GM19438 (cell line): ENCODE results near the gene IFIH1.

ENCODE experiments used
- ATAC-seq: cut with Tn5 transposase; IDR thresholded peaks from one replicate; pipeline ENCODE4 v1.9.1; 2021; ENCODE audit warnings: low read depth; ENCODE audit not compliant: unreplicated experiment

The IFIH1 gene

GRCh38 chr2:162315938-162316337 is 2.5 kb downstream of the IFIH1 start:
- ATAC-seq, result no peak

- no peak for ATAC-seq
Observed at GRCh38 chr2:162312853-162313252, 5.6 kb downstream of the IFIH1 start.

GRCh38 chr2:162308747-162309503 is 9.6 kb downstream of the IFIH1 start:
- no peak for ATAC-seq

- ATAC-seq, result no peak
Observed at GRCh38 chr2:162305901-162306300, 12.6 kb downstream of the IFIH1 start.

GRCh38 chr2:162301877-162302276 is 16.6 kb downstream of the IFIH1 start:
- ATAC-seq, result no peak

GRCh38 chr2:162301151-162301804 is 17.2 kb downstream of the IFIH1 start:
- ATAC-seq, result no peak

- no peak for ATAC-seq
Observed at GRCh38 chr2:162300266-162300665, 18.2 kb downstream of the IFIH1 start.

GRCh38 chr2:162298669-162299335 is 19.7 kb downstream of the IFIH1 start:
- no peak for ATAC-seq

GRCh38 chr2:162297925-162298552 is 20.4 kb downstream of the IFIH1 start:
- peak; percentile 52 for ATAC-seq

GRCh38 chr2:162295009-162295408 is 23.5 kb downstream of the IFIH1 start:
- ATAC-seq, result no peak

- no peak for ATAC-seq
Observed at GRCh38 chr2:162293122-162293786, 25.2 kb downstream of the IFIH1 start.

GRCh38 chr2:162291748-162292147 is 26.7 kb downstream of the IFIH1 start:
- no peak for ATAC-seq

GRCh38 chr2:162282765-162283425 is 35.6 kb downstream of the IFIH1 start:
- ATAC-seq, result no peak

GRCh38 chr2:162280654-162281053 is 37.8 kb downstream of the IFIH1 start:
- no peak for ATAC-seq

- ATAC-seq, result no peak
Observed at GRCh38 chr2:162277381-162277780, 41.1 kb downstream of the IFIH1 start.

GRCh38 chr2:162267996-162268395 is 50.5 kb downstream of the IFIH1 start:
- no peak for ATAC-seq

GRCh38 chr2:162267496-162267895 is 51.0 kb downstream of the IFIH1 start:
- ATAC-seq, result no peak

- no peak for ATAC-seq
Observed at GRCh38 chr2:162266460-162266760, 52.1 kb downstream of the IFIH1 start.

GRCh38 chr2:162265666-162266459 is 52.6 kb downstream of the IFIH1 start:
- ATAC-seq, result no peak
